Colon (tissue), 2 donors: Measurements from ENCODE around the gene PPP2R5B.
"Not testable (repeated sequence)": the region's sequence is repeated elsewhere in the genome, so short reads cannot be mapped to it uniquely, and the experiment has no call there.

Source experiments
- FAIRE-seq: peaks from 2 replicates; lab custom pipeline; 2012; peaks lifted over from hg19 to GRCh38; lab: Jason Lieb, UNC
- donor health status: control.
- donor health status: control.

The PPP2R5B gene

DNA sequence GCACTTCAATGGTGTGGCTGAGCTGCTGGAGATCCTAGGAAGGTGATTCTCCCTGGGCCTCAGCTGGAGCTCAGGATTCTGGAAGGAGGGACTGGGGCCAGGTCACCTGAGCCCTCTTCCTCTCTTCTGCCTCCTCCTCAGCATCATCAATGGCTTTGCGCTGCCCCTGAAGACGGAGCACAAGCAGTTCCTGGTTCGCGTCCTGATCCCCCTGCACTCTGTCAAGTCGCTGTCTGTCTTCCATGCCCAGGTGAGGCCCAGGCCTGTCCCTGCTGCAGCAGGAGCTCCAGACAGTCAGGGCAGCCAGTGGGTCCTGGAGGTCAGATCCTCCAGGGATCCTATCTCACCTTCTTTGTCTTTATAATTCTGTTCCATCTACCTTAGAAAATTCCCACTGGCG lies 5.9 kb downstream of the PPP2R5B start:
- FAIRE-seq: no peak

DNA sequence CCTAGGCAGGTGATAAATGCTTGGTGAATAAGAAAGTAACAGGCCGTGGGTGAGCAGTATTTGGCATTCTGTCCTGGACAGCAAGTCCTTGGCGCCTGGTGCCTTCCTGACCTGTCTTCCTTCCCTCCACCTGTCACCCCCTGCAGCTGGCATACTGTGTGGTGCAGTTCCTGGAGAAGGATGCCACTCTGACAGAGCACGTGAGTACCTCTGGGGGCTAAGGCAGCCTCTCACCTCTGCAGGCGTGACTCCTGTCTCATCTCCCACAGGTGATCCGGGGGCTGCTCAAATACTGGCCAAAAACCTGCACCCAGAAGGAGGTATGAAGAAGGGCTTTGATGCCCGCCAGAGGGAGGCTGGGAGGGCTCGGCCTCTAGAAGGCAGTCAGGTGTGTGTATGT lies 6.8 kb downstream of the PPP2R5B start:
- no peak for FAIRE-seq

DNA sequence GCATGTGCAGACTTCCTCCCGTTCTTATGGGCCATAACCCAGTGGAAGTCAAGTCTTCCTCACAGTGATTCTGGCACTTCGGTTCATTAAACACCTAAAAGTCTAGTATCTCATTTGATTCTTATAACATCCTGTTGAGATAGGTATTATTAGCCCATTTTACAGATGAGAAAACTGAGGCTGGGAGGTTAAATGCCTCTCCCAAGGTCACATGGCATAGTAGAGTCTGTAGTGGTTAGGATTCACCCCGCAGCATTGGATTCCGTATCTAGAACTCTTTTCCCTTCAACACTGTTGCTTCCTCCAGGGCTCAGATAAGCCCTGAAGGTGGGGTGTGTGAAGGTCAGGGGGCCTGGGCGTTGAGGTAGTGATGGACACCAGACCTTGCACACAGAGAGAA lies 7.8 kb downstream of the PPP2R5B start:
- FAIRE-seq: no peak

DNA sequence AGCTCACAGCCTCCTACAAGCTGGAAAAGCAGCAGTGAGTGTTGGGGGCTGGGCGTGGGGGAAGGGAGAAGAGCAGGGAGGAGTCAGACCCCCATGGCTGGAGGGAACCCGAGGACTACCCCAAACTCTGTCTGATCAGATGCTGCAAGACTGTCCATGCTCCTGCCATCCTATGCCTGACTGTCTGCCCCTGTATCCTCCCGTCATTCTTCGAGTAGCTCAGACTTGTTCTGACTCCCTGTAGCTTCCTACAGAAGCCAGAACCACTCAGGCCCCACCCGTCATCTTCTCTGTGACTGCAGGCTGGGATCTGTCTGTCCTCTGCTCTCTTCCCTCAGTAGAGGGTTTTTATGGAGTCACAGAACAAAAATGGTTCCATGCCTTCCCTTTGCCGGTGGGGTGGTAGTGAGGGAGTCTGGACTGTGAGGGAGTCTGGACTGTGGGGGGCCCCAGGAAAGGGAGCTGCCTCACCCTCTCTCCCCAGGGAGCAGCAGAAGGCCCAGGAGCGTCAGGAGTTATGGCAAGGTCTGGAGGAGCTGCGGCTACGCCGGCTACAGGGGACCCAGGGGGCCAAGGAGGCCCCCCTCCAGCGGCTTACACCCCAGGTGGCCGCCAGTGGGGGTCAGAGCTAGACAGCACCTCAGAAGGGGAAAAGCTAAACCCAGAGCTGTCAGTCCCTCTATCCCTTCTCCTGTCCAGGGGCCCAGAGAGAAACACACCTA lies 8.9 kb downstream of the PPP2R5B start:
- FAIRE-seq: no peak

DNA sequence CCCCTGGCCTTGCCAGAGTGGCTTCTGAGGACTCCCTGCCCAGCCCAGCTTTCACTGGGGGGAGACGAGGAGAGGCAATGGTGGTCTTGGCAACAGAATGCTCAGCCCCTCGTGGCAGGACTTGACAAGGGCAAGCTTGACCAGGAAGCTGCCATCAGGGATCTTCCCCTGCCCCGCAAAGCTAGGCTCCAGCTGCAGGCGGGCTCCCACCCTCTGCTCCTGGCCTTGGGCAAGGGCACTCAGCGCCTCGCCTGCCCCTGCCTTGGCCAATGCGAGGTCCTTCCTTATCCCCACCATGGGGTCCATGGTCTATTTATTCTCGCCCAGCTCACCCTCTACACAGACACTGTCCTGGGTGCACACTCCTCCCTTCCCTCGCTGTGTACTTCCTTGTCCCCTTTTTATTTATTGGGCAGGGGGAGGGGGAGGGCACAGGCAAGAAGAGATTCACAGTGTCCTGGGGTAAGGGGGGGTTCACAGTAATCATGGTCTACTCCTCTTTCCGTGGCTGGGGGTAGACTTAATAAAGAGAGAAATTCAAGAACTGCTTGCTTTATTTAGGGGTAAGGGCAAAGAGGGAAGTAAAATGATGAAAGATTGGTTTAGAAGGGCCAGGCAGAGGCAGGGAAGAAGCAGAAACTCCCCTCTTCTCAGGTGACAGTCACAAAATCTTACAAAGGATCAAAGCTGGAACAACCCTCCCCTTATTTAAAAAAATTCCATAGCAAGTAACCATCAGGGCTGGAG lies 9.6 kb downstream of the PPP2R5B start:
- FAIRE-seq: no peak

DNA sequence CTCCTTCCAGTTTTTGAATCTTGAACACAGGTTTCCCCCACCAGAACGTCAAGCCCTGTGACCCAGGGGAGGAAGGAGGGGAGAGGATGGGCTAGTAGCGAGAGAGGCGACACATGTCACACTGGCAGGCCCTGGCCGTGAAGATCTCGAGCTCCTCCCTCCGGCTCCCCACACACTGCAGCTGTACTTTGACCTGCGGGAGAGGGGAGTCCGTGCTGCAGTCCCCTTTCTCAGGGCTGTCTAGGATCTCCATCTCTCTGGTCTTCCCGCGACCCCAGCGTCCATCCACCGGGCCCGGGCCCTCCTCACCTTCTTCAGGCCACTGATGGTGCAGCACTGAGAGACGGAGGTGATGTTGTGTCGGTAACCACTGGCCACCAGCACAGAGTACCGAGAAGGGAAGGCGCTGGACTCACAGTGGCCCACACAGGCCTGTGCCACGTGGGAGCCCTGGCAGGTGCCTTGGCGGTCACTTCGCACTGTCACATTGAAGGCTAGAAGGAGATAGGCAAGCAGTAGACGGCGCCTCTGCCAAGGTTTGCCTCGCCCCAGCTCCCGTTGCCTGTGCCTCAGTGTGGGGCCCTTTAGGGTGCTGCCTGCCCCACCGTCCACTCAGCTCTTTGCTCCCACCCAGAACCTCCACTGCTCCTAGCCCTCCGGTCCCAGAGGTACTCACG lies 10.3 kb downstream of the PPP2R5B start:
- no peak for FAIRE-seq

DNA sequence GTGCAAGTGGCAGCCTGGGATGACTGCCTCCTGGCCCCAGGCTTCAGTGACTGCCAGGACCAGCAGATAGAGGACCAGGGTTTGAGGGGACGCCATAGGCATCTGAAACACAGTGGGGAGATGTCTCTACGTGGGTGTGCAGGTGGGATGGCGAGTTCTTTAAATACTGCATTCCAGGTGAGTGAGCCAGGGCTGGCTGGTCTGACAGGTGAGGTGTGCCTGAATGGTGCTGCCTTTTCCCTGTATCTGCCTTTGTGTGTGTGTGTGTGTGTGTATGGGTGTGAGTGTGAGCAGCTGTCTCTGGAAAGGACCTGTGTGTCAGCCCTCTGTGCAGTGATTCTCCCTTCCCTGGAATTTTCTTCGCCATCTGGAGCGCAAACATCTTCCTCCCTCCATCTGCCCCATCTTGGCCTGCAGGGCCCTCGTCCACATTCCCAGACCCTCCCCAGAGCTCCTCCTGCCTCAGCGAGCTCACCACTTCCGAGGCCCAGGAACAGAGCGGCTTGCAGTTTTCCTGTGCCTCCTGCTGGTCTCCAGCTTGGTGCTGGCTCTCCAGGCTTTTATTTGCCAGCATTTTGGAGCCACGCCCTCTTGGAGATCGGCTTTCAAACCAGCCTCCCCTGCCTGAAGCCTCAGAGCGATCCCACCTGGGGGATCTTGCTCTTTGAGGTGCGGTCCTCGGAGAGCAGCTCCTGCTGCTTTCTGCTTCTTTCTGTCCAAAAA lies 11.0 kb downstream of the PPP2R5B start, which contains the start of gene GPHA2:
Gene GPHA2 (minus strand): TSS at position 535 of the 723 bp plus-strand sequence. CDS start 433 bp downstream, at position 102.
- no peak for FAIRE-seq

DNA sequence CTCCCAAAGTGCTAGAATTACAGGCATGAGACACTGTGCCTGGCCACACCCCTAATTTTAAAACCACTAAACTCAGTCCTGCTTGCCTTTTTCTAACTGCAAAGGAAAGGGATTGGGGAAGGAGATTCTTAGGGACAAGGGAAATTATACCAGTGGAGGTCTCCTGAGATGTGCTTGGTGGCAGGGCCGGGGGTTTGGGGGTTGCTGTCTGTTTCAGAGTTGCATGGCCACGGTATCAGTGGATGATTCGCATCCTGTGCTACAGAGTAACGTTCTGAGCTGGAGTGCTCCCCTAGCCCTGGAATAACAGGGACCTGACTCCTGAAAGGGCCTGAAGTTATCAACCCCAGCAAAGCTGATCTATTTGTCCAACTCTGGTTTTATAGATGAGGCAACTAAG lies 12.1 kb downstream of the PPP2R5B start:
- no peak for FAIRE-seq

DNA sequence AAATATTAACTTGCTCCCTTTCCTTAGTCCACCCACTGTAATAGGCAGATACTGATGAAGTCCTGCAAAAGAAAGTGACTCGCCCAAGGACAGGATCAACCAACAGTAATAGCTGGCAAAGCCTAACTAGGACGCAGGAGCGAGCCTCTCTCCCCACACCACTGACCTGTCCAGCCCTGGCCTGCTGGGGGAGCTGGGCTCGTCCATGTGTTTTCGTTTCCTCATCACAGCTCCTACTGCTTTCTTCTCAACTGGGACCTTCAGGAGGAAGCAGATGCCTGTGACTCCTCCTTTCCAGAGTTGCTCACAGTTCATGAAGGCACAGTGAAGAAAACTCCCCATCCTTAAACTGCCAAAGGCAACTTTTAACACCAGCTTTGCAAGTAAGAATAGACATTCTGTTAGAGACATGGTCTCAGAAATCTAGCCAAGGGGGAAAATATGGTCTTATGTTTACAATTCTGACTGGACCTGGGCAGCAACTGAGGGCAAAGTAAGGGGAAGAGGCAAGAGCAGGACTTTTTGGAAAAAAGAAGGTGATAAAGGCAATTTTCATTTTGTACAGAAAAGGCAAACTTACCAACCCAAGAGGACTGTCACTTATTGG lies 22.8 kb downstream of the PPP2R5B start:
- no peak for FAIRE-seq

DNA sequence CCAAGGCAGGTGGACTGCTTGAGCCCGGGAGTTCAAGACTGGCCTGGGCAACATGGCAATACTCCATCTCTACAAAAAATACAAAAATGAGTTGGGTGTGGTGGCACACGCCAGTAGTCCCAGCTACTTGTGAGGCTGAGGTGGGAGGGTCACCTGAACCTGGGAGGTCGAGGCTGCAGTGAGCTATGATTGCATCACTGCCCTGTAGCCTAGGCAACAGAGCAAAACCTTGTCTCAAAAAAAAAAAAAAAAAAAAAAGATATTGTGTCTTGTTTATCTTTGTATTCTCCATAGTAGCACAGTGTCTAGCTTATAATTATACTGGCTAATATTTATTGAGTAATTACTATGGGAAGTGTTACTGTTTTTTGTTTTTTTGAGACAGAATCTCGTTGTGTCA lies 27.0 kb downstream of the PPP2R5B start:
- FAIRE-seq: no peak

DNA sequence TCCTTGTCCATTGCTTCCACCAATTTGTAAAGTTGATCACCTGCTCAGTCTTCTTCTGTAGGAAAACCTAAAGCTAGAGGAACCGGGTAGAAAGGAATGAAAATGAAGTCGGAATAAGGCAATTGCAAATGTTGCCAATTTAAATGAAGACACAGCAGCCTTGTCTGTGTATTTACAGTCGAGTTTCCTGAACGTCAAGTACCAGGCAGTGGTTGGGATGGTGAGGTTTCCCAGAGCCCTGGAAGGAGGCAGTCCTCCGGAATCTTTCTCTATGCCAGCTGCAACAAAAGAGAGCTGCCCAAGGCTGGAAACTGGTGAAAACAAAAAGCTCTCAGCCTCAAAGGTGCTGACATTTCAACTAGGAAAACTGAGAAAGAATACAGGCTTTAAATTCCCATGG lies 29.7 kb downstream of the PPP2R5B start:
- no peak for FAIRE-seq

DNA sequence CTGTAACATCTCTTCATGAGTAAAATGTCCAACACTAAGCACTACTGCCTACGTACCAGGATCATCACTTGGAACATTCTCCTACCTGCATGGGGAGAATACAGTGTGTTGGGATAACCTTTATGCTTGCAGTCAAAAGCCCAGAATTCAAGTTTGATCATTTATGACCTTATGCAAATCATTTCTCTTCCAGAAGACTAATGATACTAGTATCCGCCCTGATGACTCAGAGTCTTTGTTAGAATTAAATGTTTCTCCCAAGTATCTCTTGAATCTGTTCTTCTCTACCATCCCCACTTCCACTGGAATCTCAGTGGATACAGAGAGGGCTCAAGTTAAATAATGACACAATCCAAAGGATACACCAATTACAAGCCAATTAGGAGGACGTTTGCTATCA lies 35.0 kb downstream of the PPP2R5B start:
- no peak for FAIRE-seq

DNA sequence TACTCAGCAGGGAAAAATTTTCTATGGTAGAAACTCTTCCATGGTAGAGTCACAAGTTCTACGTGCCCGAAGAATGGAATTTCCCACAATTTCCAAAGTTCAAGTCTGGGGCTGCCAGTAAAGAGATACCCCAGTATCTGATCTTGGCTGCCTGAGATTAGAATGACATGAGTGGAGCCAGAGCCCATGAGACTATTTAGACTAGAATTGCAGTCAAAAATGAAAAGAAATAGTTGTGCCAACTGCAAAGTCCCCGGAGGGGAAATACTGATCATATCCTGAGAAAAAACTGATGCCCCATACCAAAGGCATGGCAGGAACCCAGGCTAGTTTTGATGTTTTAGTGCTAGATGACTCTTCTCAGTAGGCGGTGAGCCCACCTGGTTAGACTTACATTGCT lies 36.2 kb downstream of the PPP2R5B start:
- FAIRE-seq: no peak

DNA sequence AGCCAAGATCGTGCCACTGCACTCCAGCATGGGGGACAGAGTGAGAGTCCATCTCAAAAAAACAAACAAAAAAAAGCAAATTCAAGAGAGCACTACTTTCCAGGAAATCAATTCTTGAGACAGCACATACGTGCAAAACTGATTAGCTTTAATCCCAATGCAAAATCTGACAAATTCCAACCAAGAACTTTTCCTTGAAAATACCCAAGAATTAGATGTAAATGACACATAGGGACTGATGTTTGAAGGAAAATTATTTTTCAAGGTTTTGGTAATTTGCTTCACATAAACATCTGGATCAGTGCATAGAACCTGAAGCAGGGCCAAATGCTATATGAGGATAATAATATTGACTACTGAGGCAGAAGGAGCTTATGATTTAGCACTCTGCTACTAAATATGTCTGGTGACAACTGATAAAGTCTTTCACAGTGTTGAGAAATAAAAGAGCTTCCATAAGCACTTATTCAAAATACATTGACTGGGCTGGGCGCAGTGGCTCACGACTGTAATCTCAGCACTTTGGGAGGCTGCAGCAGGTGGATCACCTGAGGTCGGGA lies 38.7 kb downstream of the PPP2R5B start:
- FAIRE-seq: no peak

DNA sequence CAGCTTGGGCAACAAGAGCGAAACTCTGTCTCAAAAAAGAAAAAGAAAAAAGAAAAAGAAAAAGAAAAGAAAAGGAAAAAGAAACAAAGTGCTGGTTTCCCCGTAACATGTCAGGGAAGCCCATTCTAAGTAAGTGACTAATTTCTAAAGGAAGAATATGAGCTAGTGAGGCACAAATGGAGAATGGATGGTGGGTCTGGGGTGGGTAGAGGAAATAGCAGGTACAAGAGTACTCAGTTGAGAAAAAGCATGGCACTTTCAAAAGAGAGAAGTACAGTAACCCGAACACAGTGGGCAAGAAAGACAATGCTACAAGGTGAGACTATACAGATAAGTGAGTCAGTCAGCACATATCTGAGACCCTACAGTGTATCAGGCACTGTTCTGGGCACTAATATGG lies 42.9 kb downstream of the PPP2R5B start:
- no peak for FAIRE-seq

DNA sequence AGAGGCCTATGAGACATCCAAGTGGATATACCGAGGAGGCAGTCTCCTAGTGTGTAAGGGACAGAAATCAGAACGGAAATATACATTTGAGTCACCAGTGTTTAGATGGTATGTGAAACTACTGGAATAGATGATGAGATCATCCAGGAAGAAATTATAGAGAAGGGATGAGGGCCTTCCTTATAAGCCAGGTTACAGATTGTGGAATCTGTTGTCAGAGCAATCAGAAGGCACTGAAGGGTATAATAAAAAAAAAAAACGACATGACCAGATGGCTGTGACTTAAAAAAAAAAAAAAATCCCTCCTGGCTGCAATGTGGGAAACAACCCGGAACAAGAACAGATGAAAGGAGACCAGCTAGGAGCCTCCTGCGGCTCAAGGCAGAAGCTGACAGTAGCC lies 44.7 kb downstream of the PPP2R5B start:
- FAIRE-seq: peak; percentile 41

DNA sequence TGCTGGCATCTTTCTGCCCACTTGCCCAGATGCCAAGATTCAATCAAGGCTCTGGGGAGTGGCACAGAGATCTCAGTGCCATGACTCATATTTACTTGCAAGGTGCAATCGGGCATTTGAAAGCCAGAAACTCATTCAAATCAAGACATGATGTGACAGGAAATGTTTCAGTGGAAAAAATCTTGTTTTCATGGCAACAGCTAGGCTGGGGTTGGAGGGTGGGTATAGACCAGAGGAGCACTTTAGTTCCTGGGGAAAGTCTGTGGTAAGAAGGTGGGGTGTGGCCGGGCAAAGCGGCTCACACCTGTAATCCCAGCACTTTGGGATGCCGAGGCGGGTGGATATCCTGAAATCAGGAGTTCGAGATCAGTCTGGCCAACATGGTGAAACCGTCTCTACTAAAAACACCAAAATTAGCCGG lies 46.3 kb downstream of the PPP2R5B start:
- FAIRE-seq: no peak

DNA sequence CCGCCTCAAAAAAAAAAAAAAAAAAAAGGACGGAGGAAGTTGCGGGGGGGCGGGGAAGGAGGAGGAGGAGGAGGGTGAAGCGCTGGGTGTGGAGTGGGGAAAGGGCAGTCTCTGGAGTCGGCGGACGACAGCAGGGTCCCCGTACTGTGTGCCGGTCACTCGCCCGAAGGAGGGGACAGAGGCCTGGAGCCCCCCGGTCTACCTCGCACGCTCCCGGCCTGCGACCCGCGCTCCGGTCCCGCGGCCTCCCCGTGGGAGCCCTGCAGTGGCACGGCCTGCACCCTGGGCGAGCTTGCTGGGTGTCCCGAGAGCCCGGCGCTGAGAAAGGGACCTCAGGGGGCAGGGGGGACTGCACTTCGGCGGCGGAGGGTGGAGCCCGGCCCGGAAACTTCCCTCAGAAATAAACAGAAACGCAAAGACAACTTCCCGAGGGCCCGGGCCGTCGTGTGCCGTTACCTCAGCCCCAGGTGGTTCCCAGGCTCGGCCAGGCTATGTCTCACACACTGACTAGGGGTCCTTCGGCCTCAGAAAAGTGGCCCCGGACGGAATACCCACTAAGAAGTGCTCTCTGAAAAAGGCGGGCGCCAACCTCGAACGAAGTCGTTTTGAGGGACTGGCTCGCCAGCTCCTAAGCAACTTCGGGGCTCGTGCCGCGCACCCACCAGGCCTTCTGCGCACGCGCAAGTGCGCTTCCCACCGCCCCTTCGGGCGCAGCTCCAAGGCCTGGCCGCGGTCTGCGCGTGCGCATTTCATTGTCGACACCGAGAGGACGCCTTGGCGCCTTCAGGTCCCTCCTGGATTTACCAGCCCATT lies 47.1 kb downstream of the PPP2R5B start, which contains the start of gene MAJIN:
Gene MAJIN (minus strand): TSS at position 688 of the 813 bp plus-strand sequence. CDS start 12,703 bp downstream, outside the sequence.
- no peak for FAIRE-seq

DNA sequence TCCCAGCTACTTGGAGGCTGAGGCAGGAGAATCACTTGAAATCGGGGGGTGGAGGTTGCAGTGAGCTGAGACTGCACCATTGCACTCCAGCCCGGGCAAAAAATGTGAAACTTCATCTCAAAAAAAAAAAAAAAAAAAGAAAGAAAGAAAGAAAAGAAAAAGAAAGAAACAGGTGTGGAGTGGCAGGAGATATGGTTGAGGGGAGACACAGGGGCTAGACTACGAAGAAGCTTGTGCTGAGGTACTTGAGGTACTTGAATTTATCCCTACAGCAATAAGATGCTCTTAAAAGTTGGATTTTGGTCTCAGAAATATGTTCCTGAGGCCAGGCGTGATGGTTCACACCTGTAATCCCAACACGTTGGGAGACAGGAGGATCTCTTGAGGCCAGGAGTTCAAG lies 49.6 kb downstream of the PPP2R5B start:
- FAIRE-seq: no peak

DNA sequence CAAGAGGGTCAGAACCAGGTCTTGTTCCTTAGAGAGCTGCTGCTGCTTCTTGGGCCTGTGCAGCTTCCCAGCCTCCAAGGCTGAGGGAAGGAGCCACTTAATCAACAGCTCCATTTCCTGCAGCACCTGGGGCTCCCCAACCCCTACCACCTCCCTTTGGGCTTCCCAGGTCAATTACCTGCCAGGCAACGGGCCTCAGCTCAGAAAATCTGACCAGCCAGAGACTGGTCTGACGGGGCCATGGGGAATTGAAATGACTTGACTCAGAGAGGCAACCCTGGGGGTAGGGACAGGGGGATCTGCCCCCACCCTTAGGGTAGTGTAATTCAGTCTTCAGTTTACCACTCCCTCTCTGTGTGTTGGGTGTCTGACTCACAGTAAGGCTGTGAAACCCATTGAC lies 52.2 kb downstream of the PPP2R5B start:
- no peak for FAIRE-seq

DNA sequence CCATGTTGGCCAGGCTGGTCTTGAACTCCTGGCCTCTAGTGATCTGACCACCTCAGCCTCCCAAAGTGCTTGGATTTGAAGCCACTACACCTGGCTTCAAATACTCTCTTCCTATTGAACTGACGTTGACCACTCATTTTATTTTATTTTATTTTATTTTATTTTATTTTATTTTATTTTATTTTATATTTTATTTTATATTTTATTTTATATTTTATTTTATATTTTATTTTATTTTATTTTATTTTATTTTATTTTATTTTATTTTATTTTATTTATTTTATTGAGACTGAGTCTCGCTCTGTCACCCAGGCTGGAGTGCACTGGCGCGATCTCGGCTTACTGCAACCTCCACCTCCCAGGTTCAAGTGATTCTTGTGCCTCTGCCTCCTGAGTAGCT lies 58.9 kb downstream of the PPP2R5B start:
- not testable (repeated sequence) for FAIRE-seq
